SKM-1 treated with dmso at 0.1 percent for 144 hours (cell line): Measurements from ENCODE around the gene UPK1A.
"Not testable (repeated sequence)": the region's sequence is repeated elsewhere in the genome, so short reads cannot be mapped to it uniquely, and the experiment has no call there.

Source experiments
- DNase-seq: peaks from one replicate; lab custom pipeline; 2025; ENCODE audit not compliant: unreplicated experiment; lab: John Stamatoyannopoulos, UW

The UPK1A gene

DNA sequence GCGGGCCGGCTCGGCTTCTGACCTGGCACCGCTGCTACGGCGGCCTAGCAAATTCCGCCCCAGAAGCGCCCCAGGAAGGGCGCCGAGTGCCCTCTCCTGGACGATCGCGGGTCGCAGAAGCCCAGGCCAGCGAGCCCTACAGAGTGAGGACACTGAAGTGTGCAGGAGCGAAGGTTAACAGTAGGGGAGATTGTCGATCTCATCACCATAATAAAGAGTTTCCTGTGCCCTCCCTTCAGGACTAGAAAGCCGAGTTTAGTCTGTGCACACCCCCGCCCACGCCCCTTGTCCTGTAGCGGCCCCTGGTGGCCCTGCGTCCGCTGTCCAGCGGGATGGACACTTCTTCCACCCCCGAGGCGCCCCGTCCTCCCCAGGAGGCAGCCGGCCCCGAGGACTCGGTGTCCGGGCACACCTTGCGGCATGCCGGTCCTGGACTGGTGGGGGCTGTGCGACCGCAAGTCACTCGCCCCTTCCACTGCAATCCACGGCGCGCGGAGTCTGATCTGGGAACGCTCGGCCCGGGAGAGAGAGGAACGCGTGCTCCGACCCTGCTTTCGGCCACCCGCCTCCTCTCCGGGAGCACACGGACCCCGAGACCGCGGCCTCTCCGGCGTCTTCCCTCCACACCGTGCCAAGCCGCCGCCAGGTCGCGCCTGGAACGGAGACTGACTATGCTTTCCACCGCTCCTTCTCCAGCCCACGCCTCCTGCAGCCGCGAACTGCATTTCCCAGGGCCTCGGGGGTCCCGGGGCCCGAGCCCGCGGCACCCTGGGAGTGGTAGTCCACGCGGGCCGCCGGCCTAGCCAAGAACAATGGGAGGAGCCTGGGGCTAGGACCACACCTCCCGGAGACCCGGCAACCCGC is 50.7 kb downstream of the UPK1A start:
- DNase-seq = peak; percentile 96

DNA sequence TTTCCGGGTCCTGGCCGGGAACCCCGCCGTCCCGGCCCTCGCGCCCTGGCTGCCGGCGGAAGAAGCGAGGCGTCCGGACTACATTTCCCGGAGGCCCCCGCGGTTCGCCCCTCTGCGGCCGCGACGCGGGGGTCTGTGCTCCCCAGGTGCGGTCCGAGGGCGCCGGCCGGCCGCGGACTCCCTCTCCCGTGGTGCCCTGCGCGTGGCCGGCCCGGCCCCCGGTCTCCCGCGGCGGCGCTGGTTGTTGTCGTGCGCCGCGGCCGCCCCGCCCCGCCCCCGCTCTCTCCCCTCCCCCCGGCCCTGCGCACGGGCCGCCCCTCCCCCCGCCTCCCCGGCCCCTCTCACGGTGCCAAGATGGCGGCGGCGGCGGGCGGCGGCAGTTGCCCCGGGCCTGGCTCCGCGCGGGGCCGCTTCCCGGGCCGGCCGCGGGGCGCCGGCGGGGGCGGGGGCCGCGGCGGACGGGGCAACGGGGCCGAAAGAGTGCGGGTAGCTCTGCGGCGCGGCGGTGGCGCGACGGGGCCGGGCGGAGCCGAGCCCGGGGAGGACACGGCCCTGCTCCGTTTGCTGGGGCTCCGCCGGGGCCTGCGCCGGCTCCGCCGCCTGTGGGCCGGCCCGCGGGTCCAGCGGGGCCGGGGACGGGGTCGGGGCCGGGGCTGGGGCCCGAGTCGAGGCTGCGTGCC is 51.5 kb downstream of the UPK1A start, which contains the start of gene KMT2B:
KMT2B (plus strand) TSS at position 339 of the 680 bp plus-strand sequence; CDS start at position 355, 16 bp downstream.
- no peak for DNase-seq

DNA sequence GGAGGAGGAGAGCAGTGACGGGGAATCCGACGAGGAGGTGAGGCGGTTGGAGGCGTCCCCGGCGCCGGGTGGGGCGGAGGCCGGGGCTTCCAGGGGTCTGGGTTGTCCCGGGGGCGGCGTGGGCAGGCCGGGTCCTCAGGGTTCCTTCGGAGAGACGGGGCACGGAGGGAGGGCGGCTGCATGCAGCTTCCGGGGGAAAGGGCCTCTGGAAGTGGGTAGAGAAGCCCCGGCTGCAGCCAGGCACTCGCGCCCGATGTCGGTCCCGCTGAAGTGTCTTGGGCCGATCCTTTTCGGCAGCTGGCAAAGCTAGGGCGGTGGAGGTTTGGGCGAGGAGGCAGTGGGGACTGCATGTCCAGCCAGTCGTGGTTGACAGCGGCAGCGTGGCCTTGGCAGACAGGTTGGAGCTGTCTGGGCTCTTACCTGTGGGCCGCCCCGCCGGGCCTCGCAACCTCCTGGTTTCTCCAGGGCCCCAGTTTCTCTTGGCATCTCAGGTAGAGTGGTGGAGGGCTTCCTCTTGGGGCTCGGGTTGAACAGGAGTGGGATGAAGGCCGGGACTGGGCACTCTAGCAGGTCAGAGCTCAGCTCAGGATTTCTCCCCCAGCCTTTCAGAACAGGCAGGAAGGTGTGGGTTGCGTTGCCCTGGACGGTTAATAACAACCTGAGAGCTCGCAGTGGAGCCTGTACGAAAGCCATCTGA is 52.2 kb downstream of the UPK1A start:
- DNase-seq = no peak

DNA sequence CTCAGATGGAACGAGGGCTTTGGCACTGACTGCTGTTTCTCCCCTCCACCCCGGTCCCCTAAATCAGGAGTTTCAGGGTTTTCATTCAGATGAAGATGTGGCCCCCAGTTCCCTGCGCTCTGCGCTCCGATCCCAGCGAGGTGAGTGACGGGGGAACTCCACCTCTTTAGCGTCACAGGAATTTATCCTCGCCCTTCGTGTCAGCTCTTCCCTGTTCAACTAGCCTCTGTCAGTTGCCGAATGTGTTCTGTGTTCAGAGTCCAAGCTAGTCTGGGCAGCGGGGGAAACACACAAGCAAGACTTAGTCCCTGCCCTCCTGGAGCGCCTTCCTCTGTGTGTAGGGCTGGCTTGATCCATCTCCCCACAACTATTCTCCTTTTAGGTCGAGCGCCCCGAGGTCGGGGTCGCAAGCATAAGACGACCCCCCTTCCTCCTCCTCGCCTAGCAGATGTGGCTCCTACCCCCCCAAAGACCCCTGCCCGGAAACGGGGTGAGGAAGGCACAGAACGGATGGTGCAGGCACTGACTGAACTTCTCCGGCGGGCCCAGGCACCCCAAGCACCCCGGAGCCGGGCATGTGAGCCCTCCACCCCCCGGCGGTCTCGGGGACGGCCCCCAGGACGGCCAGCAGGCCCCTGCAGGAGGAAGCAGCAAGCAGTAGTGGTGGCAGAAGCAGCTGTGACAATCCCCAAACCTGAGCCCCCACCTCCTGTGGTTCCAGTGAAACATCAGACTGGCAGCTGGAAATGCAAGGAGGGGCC is 53.3 kb downstream of the UPK1A start:
- DNase-seq = no peak

DNA sequence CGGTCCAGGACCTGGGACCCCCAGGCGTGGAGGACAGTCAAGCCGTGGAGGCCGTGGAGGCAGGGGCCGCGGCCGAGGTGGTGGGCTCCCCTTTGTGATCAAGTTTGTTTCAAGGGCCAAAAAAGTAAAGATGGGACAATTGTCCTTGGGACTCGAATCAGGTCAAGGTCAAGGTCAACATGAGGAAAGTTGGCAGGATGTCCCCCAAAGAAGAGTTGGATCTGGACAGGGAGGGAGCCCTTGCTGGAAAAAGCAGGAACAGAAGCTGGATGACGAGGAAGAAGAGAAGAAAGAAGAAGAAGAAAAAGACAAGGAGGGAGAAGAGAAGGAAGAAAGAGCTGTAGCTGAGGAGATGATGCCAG is 53.8 kb downstream of the UPK1A start:
- DNase-seq = no peak

DNA sequence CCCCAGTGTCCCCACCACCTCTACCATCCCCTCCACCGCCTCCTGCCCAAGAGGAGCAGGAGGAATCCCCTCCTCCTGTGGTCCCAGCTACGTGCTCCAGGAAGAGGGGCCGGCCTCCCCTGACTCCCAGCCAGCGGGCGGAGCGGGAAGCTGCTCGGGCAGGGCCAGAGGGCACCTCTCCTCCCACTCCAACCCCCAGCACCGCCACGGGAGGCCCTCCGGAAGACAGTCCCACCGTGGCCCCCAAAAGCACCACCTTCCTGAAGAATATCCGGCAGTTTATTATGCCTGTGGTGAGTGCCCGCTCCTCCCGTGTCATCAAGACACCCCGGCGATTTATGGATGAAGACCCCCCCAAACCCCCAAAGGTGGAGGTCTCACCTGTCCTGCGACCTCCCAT is 54.3 kb downstream of the UPK1A start:
- no peak for DNase-seq

DNA sequence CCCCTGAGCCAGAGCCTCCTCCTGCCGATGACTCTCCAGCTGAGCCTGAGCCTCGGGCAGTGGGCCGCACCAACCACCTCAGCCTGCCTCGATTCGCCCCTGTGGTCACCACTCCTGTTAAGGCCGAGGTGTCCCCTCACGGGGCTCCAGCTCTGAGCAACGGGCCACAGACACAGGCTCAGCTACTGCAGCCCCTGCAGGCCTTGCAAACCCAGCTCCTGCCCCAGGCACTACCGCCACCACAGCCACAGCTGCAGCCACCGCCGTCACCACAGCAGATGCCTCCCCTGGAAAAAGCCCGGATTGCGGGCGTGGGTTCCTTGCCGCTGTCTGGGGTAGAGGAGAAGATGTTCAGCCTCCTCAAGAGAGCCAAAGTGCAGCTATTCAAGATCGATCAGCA is 55.1 kb downstream of the UPK1A start:
- no peak for DNase-seq

DNA sequence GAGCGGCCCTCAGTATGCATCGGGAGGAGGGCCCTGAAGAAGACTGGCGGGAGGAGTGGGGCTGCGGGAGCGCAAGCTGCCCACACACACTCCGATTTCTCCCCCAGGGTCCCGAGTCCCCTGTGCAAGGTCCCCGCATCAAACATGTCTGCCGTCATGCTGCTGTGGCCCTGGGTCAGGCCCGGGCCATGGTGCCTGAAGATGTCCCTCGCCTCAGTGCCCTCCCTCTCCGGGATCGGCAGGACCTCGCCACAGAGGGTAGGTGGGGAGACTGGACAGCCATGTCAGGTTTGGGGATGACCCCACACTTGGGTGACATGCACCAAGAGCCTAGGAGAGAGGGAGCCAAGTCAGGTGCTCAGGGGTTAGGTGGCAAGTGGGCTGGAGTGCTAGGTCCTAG is 56.1 kb downstream of the UPK1A start:
- no peak for DNase-seq

DNA sequence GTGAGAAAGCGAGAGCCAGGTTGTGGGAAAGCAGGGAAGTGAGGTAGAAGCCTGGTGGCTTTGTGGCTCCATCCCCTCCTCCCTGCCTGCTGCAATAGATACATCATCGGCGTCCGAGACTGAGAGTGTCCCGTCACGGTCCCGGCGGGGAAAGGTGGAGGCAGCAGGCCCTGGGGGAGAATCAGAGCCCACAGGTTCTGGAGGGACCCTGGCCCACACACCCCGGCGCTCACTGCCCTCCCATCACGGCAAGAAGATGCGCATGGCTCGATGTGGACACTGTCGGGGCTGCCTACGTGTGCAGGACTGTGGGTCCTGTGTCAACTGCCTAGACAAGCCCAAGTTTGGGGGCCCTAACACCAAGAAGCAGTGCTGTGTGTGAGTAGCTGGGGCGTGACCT is 56.6 kb downstream of the UPK1A start:
- no peak for DNase-seq

DNA sequence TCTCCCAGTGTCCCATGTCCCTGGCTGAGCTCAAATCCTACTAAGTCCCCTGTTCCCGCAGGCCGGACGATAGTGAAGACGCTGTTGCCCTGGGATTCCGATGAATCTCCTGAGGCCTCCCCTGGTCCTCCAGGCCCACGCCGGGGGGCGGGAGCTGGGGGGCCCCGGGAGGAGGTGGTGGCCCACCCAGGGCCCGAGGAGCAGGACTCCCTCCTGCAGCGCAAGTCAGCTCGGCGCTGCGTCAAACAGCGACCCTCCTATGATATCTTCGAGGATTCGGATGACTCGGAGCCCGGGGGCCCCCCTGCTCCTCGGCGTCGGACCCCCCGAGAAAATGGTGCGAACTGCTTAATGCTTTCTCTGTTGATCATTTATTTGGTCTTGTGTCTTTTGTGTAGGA is 57.4 kb downstream of the UPK1A start:
- no peak for DNase-seq

DNA sequence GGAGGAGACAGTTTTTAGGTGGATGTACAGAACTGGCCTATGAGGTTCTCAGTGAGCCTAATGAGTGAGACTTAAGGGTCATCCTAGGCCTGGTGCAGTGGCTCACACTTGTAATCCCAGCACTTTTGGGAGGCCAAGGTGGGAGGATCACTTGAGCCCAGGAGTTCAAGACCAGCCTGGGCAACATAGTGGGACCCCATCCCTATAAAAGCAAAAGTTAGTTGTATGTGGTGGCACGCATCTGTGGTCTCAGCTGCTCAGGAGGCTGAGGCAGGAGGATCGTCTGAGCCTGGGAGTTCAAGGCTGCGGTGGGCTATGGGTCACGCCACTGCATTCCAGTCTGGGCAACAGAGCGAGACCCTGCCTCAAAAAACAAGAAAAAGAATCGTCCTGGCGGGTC is 57.8 kb downstream of the UPK1A start:
- DNase-seq = not testable (repeated sequence)

DNA sequence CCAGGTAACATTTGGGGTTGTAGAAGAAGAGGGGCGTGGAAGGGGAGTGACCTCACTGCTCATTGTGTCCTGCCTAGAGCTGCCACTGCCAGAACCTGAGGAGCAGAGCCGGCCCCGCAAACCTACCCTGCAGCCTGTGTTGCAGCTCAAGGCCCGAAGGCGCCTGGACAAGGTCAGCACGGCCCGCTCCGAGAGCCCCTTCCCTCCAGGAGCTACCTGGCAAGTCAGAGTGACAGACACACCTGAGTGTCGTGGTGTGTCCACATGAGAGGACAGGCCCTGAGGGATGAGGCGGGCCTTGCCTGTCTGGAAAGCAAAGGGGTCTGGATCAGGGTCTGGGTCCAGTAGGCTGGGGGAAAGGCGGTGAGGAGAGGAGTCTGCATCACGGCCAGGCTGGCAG is 58.2 kb downstream of the UPK1A start:
- no peak for DNase-seq

DNA sequence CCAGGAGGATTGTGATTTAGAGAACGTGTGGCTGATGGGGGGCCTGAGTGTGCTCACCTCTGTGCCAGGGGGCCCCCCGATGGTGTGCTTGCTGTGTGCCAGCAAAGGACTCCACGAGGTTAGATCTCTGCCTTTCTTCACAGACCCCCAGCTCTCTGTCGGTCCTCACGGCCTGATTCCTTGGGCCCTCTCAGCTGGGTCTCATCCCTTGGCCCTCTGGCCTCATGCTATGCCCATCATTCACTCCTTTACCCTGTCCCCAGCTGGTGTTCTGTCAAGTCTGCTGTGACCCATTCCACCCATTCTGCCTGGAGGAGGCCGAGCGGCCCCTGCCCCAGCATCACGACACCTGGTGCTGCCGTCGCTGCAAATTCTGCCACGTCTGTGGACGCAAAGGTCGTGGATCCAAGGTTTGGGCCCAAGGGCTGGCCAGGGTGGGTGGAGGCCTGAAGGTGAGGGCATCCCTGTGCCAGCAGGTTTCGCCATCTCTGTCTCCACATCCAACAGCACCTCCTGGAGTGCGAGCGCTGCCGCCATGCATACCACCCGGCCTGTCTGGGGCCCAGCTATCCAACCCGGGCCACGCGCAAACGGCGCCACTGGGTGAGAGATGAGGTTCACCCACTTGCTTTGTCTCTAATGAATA is 59.0 kb downstream of the UPK1A start:
- no peak for DNase-seq

DNA sequence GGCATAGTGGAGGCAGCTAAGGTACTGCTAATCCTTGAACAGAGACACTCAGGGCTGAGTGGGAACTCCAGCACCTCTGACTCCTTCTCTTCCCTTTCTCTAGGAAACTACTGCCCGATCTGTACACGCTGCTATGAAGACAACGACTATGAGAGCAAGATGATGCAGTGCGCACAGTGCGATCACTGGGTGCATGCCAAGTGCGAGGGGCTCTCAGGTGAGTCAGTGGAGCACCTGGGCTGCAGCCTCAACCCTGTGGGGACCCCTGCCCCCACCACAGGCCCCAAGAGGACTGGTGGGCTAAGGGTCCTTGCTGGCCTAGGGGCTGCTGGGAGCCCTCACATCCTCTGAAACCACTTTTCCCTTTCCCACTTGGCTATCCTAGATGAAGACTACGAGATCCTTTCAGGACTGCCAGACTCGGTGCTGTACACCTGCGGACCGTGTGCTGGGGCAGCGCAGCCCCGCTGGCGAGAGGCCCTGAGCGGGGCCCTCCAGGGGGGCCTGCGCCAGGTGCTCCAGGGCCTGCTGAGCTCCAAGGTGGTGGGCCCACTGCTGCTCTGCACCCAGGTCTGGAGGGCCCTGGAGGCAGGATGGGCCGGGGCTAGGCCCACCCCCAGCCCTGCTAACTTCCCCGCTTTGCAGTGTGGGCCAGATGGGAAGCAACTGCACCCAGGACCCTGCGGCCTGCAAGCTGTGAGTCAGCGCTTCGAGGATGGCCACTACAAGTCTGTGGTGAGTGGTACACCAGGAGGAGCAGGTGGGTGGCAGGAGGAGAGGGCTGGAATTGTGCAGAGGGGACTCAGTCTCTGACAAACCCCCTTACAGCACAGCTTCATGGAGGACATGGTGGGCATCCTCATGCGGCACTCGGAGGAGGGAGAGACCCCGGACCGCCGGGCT is 61.0 kb downstream of the UPK1A start:
- no peak for DNase-seq
